Mucosa of descending colon (tissue), 3 donors: ENCODE results near the gene NELL1. TPM values are rescaled to one million over a fixed set of nuclear protein-coding genes. Genes with fewer than 3 reads are reported as not detected.

ENCODE experiments used
- ATAC-seq: fragments of 200-7000 bp; cut with Tn5 transposase; one replicate; pipeline ENCODE4 v1.9.1; 2020; ENCODE audit warnings: mild to moderate bottlenecking, moderate library complexity
- DNase-seq, 3 donors: peaks; one replicate each; pipeline ENCODE4 v3.0.0-alpha.2; 2020
- H3K36me3 ChIP-seq: fragments of 200-600 bp; one replicate; pipeline ENCODE4 v1.8.0; 2021; ENCODE audit warnings: low read depth, mild to moderate bottlenecking
- H3K4me1 ChIP-seq: fragments of 200-600 bp; one replicate; pipeline ENCODE4 v1.8.0; 2021; ENCODE audit warnings: low read depth, mild to moderate bottlenecking
- H3K4me3 ChIP-seq: fragments of 200-600 bp; one replicate; pipeline ENCODE4 v1.8.0; 2021; ENCODE audit warnings: mild to moderate bottlenecking
- H3K9me3 ChIP-seq: fragments of 200-600 bp; one replicate; pipeline ENCODE4 v1.8.0; 2021; ENCODE audit warnings: mild to moderate bottlenecking
- intact Hi-C, 2 donors: fragments of 100-400 bp; cut with DNase I in 1 of 2; cut with micrococcal nuclease in 1 of 2; formaldehyde crosslinking; loops; one replicate each; pipeline versions ENCODE4 v1.11.0 to v1.11.1; 2022; cut with DNase I, micrococcal nuclease
- total RNA-seq, 3 donors: library from RNA; stranded (reverse); fragmentation: NEBNext Ultra II Directional in 2 of 3; extraction: Animal tissue kit (Norgen Biotek cat#: 25700) in 2 of 3; gene quantifications; one replicate each; pipeline versions ENCODE4 v1.2.1 to v1.2.4, GENCODE V29; 2021 to 2023
- TF ChIP-seq, protein P1 (sequence below): fragments of 200-600 bp; IDR thresholded peaks from one replicate; pipeline ENCODE4 v1.8.0; 2022; ENCODE audit warnings: antibody characterized with exemption, mild to moderate bottlenecking
- donor health status: DM: no; HTN: no; CAD: no; lungs with moderate emphysema.
- donor health status: DM: no; HTN: no; CAD: no.
- donor health status: DM: no; HTN: yes; CAD: no.

Gene NELL1
- total RNA-seq, 3 donors from 2014 or later, result 0.20 to 0.73 (median 0.31) TPM

DNA sequence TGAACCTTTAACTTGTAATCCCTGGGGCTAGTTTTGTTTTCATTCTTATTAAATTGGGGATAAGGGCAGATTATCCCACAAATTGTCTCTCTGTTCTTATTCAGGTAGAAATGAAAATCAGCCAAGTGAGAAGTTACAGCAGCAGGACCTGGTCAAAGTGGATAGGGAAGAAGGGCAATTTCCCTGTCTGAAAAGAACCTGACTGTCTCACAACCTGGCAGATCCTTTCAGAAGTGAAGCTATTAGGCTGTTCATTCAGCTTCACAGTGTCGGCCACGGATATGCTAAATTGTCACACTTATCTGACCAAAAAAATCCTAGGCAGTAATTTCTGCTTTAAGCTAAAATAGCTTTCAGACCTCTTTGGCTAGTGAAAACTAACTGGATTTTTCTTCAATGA, 810.9 kb downstream of the NELL1 start:
- Histone ChIP-seq H3K9me3 (peaks cover 12% of the 10 kb centered on the region), H3K4me1 (no peaks in the 10 kb centered on the region), H3K36me3 (no peaks in the 10 kb centered on the region), H3K4me3 (no peak overlapping the region)
- DNase-seq (no peak), ATAC-seq (no peak)
- TF ChIP-seq, protein P1, sequence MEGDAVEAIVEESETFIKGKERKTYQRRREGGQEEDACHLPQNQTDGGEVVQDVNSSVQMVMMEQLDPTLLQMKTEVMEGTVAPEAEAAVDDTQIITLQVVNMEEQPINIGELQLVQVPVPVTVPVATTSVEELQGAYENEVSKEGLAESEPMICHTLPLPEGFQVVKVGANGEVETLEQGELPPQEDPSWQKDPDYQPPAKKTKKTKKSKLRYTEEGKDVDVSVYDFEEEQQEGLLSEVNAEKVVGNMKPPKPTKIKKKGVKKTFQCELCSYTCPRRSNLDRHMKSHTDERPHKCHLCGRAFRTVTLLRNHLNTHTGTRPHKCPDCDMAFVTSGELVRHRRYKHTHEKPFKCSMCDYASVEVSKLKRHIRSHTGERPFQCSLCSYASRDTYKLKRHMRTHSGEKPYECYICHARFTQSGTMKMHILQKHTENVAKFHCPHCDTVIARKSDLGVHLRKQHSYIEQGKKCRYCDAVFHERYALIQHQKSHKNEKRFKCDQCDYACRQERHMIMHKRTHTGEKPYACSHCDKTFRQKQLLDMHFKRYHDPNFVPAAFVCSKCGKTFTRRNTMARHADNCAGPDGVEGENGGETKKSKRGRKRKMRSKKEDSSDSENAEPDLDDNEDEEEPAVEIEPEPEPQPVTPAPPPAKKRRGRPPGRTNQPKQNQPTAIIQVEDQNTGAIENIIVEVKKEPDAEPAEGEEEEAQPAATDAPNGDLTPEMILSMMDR, result no peak
- intact Hi-C loops, result no loop called here

DNA sequence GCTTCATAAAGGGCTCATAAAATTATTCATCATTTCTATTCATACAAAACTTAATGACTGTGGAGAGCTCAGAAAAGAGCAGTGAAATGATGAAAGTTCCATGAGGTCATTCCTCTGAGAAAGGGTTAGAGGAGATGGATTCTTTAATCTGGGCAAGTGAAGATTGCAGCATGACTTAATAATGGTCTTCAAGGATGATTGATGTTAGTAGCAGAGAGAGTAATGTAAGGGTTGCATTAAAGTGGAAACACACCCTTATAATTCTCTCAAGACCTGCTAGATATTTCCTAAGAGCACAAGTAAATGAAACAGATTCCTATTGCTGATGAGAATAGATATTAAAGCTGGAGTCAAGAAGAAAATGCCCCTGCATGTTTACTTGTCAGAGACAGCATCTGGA, 811.9 kb downstream of the NELL1 start:
- no peak overlapping the region for H3K4me3 ChIP-seq
- no peaks in the 10 kb centered on the region for H3K4me1 ChIP-seq
- DNase-seq (no peak), ATAC-seq (no peak)
- TF ChIP-seq, protein P1, result no peak
- peaks cover 13% of the 10 kb centered on the region for H3K9me3 ChIP-seq
- intact Hi-C loops, result no loop called here
- no peaks in the 10 kb centered on the region for H3K36me3 ChIP-seq

DNA sequence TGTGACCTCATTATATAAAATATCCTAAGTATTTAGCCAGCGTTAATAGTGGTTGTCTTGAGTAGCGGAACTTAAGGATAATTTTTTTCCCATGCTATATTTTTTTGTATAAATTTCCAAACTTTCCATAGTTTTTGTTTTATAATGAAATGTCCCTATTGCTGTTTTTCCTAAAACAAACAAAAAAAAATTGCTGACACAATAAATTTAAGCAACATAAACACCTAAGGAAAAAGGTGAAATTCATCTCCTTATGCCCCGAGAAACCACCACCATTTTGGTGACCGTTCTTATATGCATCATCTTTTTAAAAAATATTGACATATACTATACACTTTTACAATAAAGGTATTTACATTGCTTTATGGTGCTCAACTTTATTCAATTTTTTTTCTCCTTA, 814.7 kb downstream of the NELL1 start:
- no peak for DNase-seq
- Histone ChIP-seq H3K36me3 (no peaks in the 10 kb centered on the region), H3K4me1 (no peaks in the 10 kb centered on the region), H3K9me3 (peaks cover 9% of the 10 kb centered on the region), H3K4me3 (no peak overlapping the region)
- intact Hi-C loops, result no loop called here
- TF ChIP-seq, protein P1, result no peak
- no peak for ATAC-seq

- no peak for DNase-seq
- Histone ChIP-seq H3K36me3 (no peaks in the 10 kb centered on the region), H3K4me3 (no peak overlapping the region), H3K9me3 (peaks cover 9% of the 10 kb centered on the region), H3K4me1 (no peaks in the 10 kb centered on the region)
- no peak for ATAC-seq
- TF ChIP-seq, protein P1, result no peak
- intact Hi-C loops, result no loop called here
These were observed 815.6 kb downstream of the NELL1 start for GRCh38 chr11:21485006-21485405.

DNA sequence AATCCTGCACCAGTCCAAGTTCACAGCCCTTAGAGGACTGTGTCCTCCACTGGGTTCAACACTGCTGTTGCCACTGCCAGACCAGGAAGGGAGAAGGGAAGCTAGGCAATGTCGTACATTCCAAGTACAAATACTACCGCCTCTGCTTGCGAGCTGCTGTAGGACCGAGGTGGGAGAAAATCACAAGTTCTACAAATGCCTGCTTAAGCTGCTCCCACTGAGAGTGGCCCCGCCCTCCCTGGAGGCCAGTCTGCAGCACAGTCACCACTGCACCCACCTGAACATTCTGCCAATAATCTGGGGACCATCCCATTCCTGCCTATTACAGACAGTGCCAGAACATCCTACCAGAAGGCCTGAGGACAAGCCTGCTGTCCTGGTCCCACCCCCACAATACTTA, 816.0 kb downstream of the NELL1 start:
- TF ChIP-seq, protein P1, result no peak
- ATAC-seq, result no peak
- no peak for DNase-seq
- H3K36me3 ChIP-seq, result no peaks in the 10 kb centered on the region
- no peaks in the 10 kb centered on the region for H3K4me1 ChIP-seq
- H3K4me3 ChIP-seq, result no peak overlapping the region
- intact Hi-C loops, result no loop called here
- H3K9me3 ChIP-seq, result peaks cover 9% of the 10 kb centered on the region
